Sigmoid colon (tissue), 7 donors: Measurements from ENCODE around the gene MRPL53. TPM values are rescaled to one million over a fixed set of nuclear protein-coding genes. Genes with fewer than 3 reads are reported as not detected.
A peak's percentile ranks its signal among the peaks of the same experiment; 100 is the strongest.

Experiments used
- DNase-seq: peaks from one replicate; pipeline ENCODE4 v3.0.0-alpha.2; 2019
- H3K27ac ChIP-seq, 4 donors: fragments of 200-600 bp; sonication (generic); one replicate each; pipeline ENCODE4 v1.5.1; 2016 to 2019; ENCODE audit warnings: mild to moderate bottlenecking in 1 of 4
- H3K27me3 ChIP-seq, 3 donors: fragments of 200-600 bp; sonication (generic); one replicate each; pipeline ENCODE4 v1.5.1; 2019; ENCODE audit warnings: mild to moderate bottlenecking in 1 of 3
- H3K36me3 ChIP-seq, 4 donors: fragments of 200-600 bp; sonication (generic); one replicate each; pipeline ENCODE4 v1.5.1; 2016 to 2019
- H3K4me1 ChIP-seq, 4 donors: fragments of 200-600 bp; sonication (generic); one replicate each; pipeline ENCODE4 v1.5.1; 2017 to 2019
- H3K4me3 ChIP-seq, 4 donors: fragments of 200-600 bp; sonication (generic); one replicate each; pipeline ENCODE4 v1.5.1; 2017 to 2019; ENCODE audit warnings: mild to moderate bottlenecking in 2 of 4, moderate library complexity in 1 of 4
- H3K9me3 ChIP-seq, 4 donors: fragments of 200-600 bp in 3 of 4; sonication (generic) in 3 of 4; one replicate each; pipeline versions ENCODE4 v1.5.1 to v1.6.1; 2013 to 2019
- EP300 ChIP-seq, 4 donors: sonication (generic); formaldehyde crosslinking; IDR thresholded peaks; one replicate each; pipeline ENCODE4 v1.6.1; 2017; ENCODE audit warnings: antibody characterized with exemption in 4 of 4
- POLR2A ChIP-seq, 2 donors: fragments of 450-650 bp; IDR thresholded peaks; one replicate each; pipeline ENCODE4 v1.6.1; 2016; ENCODE audit warnings: antibody characterized with exemption in 2 of 2, mild to moderate bottlenecking in 2 of 2, moderate library complexity in 2 of 2
- POLR2AphosphoS5 ChIP-seq, 4 donors: sonication (generic); formaldehyde crosslinking; IDR thresholded peaks; one replicate each; pipeline ENCODE4 v1.6.1; 2017; ENCODE audit warnings: antibody characterized with exemption in 4 of 4
- WGBS, 2 donors: extraction: QIAGEN DNeasy Blood & Tissue Kit; methylation state at CpG; one replicate each; pipeline ENCODE4 v1.1.7; 2013; 5-methylcytosine and 5-hydroxymethylcytosine counted together
- intact Hi-C: fragments of 100-400 bp; cut with DNase I; formaldehyde crosslinking; loops from one replicate; pipeline ENCODE4 v1.15.1; 2023
- polyA plus RNA-seq, 3 donors: library from polyadenylated mRNA; stranded (reverse); fragments of 200-250 nt; gene quantifications; one replicate each; pipeline ENCODE4 v1.2.3, GENCODE V29; 2013
- total RNA-seq, 4 donors: library from RNA; depleted of rRNA; stranded (reverse); fragments of >200 nt; gene quantifications; one replicate each; pipeline ENCODE4 v1.1.0, GENCODE V29; 2016
- TF ChIP-seq, protein P1 (sequence below), 4 experiments: fragments of 450-650 bp in 3 of 4; fragments of 200-600 bp in 1 of 4; IDR thresholded peaks; one replicate each; pipeline ENCODE4 v1.5.1; 2016 to 2019; ENCODE audit warnings: antibody characterized with exemption in 4 of 4, mild to moderate bottlenecking in 3 of 4, moderate library complexity in 2 of 4
- donor health status: healthy with polysubstance abuse.
- donor health status: Bipolar disorder and iron deficiency.
- donor health status: healthy.

Gene MRPL53
- total and polyA plus RNA-seq, 7 donors, result 10.2 to 77.1 (median 59.7) TPM

DNA sequence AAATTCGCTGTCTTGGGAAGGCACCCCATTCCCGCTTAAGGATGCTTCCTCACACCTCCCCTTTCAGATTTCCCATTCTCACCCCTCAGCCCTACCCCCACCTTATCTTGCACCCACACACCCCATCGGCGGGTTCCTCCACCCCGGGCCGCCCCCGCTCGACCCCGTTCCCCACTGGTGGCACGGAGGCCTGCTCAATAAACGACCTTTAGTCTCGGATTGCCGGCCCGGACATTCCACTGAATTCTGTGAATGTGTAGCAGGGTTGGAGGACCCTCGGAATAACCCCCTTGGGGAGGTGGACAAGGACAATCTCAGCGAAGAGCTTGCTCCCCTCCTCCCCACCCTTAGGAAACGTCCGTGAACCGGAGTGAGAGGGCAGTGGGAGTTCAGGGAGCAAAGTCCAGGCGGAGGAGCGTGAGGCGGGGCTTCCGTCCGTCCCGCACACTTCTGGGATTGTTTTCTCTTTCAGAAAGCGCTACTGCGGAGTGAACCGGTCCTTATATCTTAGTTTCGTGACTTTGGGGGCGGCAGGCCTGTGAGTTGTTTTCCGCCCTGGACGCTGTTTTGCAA is 29.8 kb upstream of the MRPL53 start:
- H3K27me3 ChIP-seq, result peaks cover 49 to 97% (median 54%) of the 10 kb centered on the region in 3 donors

DNA sequence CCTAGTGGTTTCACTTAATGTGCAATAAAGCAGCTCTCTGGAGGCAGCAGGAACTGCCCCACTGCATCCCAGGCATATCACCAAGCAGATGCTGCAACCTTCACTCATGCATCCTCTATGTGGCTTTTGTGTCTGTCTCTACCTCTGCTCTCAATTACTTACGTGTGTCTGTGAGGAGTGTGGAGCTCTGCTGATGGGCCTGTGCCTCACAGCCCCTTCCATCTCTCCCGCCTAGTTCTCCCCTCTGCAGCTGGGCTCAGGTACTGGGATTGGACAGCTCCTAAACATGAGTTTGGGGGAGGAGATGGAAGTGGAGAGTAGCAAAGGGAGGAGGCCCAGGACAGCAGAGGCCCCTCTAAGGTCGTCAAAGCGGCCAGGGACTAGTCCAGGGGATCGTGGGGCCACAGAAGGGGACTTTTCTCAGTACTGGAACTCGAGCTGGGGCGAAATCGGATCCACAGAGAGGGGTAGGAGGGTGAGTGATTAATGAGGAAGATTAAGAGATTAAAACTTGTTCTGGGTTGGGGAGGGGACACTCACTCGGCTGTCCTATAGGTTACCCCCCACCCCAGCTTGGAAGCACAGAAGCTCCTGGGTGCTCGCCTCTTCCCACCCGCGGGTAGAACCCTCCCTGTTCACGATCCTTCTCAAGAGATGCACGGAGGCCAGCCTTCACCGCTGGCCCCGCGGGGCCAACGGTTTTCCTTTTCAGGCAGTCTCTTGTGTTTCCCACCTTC is 29.0 kb upstream of the MRPL53 start:
- TF ChIP-seq, protein P1, sequence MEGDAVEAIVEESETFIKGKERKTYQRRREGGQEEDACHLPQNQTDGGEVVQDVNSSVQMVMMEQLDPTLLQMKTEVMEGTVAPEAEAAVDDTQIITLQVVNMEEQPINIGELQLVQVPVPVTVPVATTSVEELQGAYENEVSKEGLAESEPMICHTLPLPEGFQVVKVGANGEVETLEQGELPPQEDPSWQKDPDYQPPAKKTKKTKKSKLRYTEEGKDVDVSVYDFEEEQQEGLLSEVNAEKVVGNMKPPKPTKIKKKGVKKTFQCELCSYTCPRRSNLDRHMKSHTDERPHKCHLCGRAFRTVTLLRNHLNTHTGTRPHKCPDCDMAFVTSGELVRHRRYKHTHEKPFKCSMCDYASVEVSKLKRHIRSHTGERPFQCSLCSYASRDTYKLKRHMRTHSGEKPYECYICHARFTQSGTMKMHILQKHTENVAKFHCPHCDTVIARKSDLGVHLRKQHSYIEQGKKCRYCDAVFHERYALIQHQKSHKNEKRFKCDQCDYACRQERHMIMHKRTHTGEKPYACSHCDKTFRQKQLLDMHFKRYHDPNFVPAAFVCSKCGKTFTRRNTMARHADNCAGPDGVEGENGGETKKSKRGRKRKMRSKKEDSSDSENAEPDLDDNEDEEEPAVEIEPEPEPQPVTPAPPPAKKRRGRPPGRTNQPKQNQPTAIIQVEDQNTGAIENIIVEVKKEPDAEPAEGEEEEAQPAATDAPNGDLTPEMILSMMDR (IDR thresholded peaks at IDR 0.05), result no peak
- no peak for TF ChIP-seq POLR2AphosphoS5 (IDR thresholded peaks at IDR 0.05)
- no peak for TF ChIP-seq EP300 (IDR thresholded peaks at IDR 0.05)
- no peak for TF ChIP-seq POLR2A (IDR thresholded peaks at IDR 0.05)
- no peak overlapping the region for H3K27ac ChIP-seq
- H3K4me1 ChIP-seq, result peaks cover 0 to 63% (median 53%) of the 10 kb centered on the region in 4 donors
- DNase-seq, result no peak
- H3K9me3 ChIP-seq, result no peaks in the 10 kb centered on the region
- peaks cover 49 to 99% (median 55%) of the 10 kb centered on the region in 3 donors for H3K27me3 ChIP-seq
- H3K4me3 ChIP-seq, result no peak overlapping the region
- peaks cover 0 to 20% (median 12%) of the 10 kb centered on the region in 4 donors for H3K36me3 ChIP-seq
- WGBS, 2 donors, result 79 to 86% methylated on average over 18 of the region's 18 CpGs
- intact Hi-C loops, result no loop called here

More for the DNA sequence above, 29.8 kb upstream of the MRPL53 start:
- TF ChIP-seq EP300 (IDR thresholded peaks at IDR 0.05), result no peak
- no peak for TF ChIP-seq POLR2AphosphoS5 (IDR thresholded peaks at IDR 0.05)
- TF ChIP-seq POLR2A (IDR thresholded peaks at IDR 0.05), result no peak
- TF ChIP-seq, protein P1 (IDR thresholded peaks at IDR 0.05), result no peak
- DNase-seq, result no peak
- H3K27ac ChIP-seq, result peak overlapping the region; percentile 52 to 76 (median 70)
- H3K4me3 ChIP-seq, result peak overlapping the region; percentile 26 to 56 (median 44)
- H3K9me3 ChIP-seq, result no peaks in the 10 kb centered on the region
- 11 to 16% methylated on average over 32 of the region's 32 CpGs for WGBS, 2 donors
- H3K36me3 ChIP-seq, result peaks cover 0 to 20% (median 12%) of the 10 kb centered on the region in 4 donors
- intact Hi-C loops, result no loop called here
- peaks cover 0 to 69% (median 58%) of the 10 kb centered on the region in 4 donors for H3K4me1 ChIP-seq

DNA sequence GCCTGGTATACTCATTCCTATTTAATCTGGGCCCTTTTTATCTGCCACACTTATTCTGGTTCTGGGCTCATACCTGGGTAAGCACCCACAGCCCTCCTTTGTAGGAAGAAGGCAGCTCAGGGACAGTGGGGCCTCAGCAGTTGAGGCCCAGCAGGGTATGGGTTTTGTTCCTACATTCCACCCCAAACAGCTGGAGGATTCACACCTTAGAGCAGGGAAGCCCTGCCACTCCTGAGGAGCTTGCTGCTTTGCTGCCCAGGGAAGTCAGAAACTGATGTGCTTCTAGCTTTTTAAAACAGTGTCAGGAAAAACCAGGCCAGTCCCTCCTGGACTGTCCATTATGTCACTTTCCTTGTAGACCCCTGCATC is 28.1 kb upstream of the MRPL53 start:
- intact Hi-C loops, result no loop called here

DNA sequence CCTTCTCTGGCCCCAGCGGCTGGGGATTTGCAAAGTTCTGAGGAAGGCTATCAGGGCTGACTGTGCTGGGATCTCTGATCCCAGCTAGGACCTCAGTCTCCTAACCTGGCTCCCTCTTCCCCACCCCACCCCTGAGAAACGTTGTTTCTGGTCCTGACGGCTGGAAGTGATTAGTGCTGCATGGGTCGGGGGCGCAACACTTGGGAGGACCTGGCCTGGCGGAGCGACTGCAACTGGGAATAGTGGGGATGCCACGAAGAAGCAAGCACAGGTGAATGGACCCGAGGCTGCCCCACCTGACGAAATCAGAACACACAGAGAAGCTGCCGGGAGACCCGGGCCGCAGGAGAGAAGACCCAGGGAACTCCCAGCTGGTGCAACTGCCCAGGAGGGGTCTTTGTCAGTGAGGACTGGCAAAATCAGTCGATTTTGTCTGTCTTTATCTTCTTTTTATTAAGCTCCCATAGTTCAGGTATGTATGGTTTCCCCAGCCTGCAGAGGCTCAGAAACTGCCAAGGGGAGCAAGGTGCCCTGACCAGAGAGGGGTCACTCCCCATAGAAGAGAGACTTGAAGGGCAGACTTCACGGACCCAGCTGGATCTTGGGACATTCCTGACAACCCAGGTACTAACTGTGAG is 27.6 kb upstream of the MRPL53 start:
- intact Hi-C loops, result no loop called here
- Histone ChIP-seq H3K27me3 (peaks cover 49 to 85% (median 55%) of the 10 kb centered on the region in 3 donors), H3K9me3 (no peaks in the 10 kb centered on the region), H3K4me3 (peak overlapping the region in 2 of 4 donors; percentile 36 to 44), H3K36me3 (peaks cover 0 to 8% (median 3%) of the 10 kb centered on the region in 4 donors), H3K27ac (no peak overlapping the region), H3K4me1 (peaks cover 0 to 50% (median 39%) of the 10 kb centered on the region in 4 donors)
- 62 to 65% methylated on average over 15 of the region's 15 CpGs for WGBS, 2 donors
- TF ChIP-seq POLR2A (IDR thresholded peaks at IDR 0.05) (no peak), EP300 (IDR thresholded peaks at IDR 0.05) (no peak), POLR2AphosphoS5 (IDR thresholded peaks at IDR 0.05) (no peak)
- TF ChIP-seq, protein P1 (IDR thresholded peaks at IDR 0.05), result no peak
- no peak for DNase-seq

More for the DNA sequence above, 28.1 kb upstream of the MRPL53 start:
- Histone ChIP-seq H3K27ac (no peak overlapping the region), H3K4me1 (peaks cover 0 to 54% (median 44%) of the 10 kb centered on the region in 4 donors), H3K27me3 (peaks cover 49 to 90% (median 55%) of the 10 kb centered on the region in 3 donors), H3K36me3 (peaks cover 0 to 13% (median 8%) of the 10 kb centered on the region in 4 donors), H3K9me3 (no peaks in the 10 kb centered on the region), H3K4me3 (no peak overlapping the region)
- TF ChIP-seq, protein P1 (IDR thresholded peaks at IDR 0.05), result no peak
- no peak for TF ChIP-seq POLR2AphosphoS5 (IDR thresholded peaks at IDR 0.05)
- no peak for TF ChIP-seq EP300 (IDR thresholded peaks at IDR 0.05)
- TF ChIP-seq POLR2A (IDR thresholded peaks at IDR 0.05), result no peak
- DNase-seq, result no peak
